ENCODE data around the gene CCDC174. TPM values are rescaled to one million over a fixed set of nuclear protein-coding genes. Genes with fewer than 3 reads are reported as not detected.

Gene CCDC174
- total and polyA plus RNA-seq, 2 of the 4 experiments (the other 2 are of a cell fraction): 5.9 to 9.6 TPM

DNA sequence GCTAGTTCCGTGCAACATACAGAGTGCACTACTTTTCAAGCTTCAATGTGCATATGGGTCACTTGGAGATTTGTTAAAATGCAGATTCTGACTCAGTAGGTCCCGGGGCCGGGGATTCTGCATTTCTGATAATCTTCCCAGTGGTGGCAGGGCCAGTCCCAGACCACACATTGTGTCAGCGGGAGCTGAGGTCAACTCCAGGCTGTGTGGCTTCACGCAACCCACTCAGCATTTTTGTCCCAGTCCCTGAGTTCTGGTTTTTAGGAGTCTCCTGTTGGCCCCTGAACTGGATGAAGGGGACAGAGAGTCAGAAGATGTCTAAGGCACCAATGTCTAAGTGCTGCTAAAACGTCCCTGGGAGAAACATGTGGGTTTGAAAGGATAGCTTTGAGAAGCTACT is 26.1 kb upstream of the CCDC174 start:
- H2BK5ac ChIP-seq (ENCODE audit: low read depth, low read length, poor library complexity, severe bottlenecking): no peak overlapping the region
- no peak for ATAC-seq (ENCODE audit: low read depth)
- TF ChIP-seq, protein P1, sequence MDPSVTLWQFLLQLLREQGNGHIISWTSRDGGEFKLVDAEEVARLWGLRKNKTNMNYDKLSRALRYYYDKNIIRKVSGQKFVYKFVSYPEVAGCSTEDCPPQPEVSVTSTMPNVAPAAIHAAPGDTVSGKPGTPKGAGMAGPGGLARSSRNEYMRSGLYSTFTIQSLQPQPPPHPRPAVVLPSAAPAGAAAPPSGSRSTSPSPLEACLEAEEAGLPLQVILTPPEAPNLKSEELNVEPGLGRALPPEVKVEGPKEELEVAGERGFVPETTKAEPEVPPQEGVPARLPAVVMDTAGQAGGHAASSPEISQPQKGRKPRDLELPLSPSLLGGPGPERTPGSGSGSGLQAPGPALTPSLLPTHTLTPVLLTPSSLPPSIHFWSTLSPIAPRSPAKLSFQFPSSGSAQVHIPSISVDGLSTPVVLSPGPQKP (IDR thresholded peaks at IDR 0.05; ENCODE audit: borderline replicate concordance, low read depth, low read length): no peak
- no peak for TF ChIP-seq CHD1 (IDR thresholded peaks at IDR 0.05; ENCODE audit: low read depth, low read length)
- TF ChIP-seq BHLHE40 (IDR thresholded peaks at IDR 0.05; ENCODE audit: low read depth, low read length): no peak
- no peak for TF ChIP-seq POLR2A (IDR thresholded peaks at IDR 0.05; ENCODE audit: low read depth, low read length)
- TF ChIP-seq CEBPB (IDR thresholded peaks at IDR 0.05; ENCODE audit: low read depth, low read length): no peak
- H3K18ac ChIP-seq (ENCODE audit: low read depth, low read length): no peak overlapping the region
- no peak overlapping the region for H3K14ac ChIP-seq (replicated peaks; ENCODE audit: low read depth, low read length)
- no peak overlapping the region for H3K4me3 ChIP-seq (ENCODE audit: insufficient read depth, low read depth, low read length)
- no peaks in the 10 kb centered on the region for H3K79me1 ChIP-seq (ENCODE audit: low read depth in 1 of 2, low read length in 2 of 2)
- H3K23ac ChIP-seq (ENCODE audit: low read depth, low read length): no peak overlapping the region
- no peaks in the 10 kb centered on the region for H4K20me1 ChIP-seq (ENCODE audit: insufficient read depth, low read length)
- no peak overlapping the region for H4K5ac ChIP-seq (ENCODE audit: low read depth, low read length)
- WGBS, 2 experiments (ENCODE audit: extremely low coverage in 2 of 2, insufficient read length in 1 of 2): 100% methylated on average over 1 of the region's 6 CpGs; no CpG with 5 or more reads in 1 of the 2 experiments
- peaks cover 8% of the 10 kb centered on the region for H3K4me1 ChIP-seq (ENCODE audit: control insufficient read depth, insufficient read depth, low read length)
- intact Hi-C loops (cut with micrococcal nuclease) (no loop called here), in situ Hi-C loops (cut with MboI; ENCODE audit: low sequenced_read_pairs) (no loop called here), dilution Hi-C loops (cut with HindIII; ENCODE audit: low sequenced_read_pairs, unreplicated experiment) (no loop called here)
- ChIA-PET POLR2A (ENCODE audit: unreplicated experiment) (no interaction called here), CTCF (interaction anchor here (1.2 kb wide), 1 partner anchor 296 kb away, joined by 3 read pairs; no protein-coding TSS in a partner anchor)
- BruUV-seq (replicated peaks): no TSS peak
- H2BK15ac ChIP-seq (ENCODE audit: low read depth, low read length): no peak overlapping the region
- H3K9me3 ChIP-seq (ENCODE audit: control insufficient read depth, insufficient read depth, low read length): no peaks in the 10 kb centered on the region; the same call in 1 of the 2 replicates
- no peak overlapping the region for H3K9ac ChIP-seq (ENCODE audit: low read depth, low read length)
- no peak overlapping the region for H2AFZ ChIP-seq (replicated peaks; ENCODE audit: low read length, poor library complexity)
- no peak overlapping the region; the same call in 1 of the 2 replicates for H2AK5ac ChIP-seq (ENCODE audit: low read depth, low read length)
- H3K27me3 ChIP-seq (ENCODE audit: control insufficient read depth, insufficient read depth, low read length): no peaks in the 10 kb centered on the region; the same call in 1 of the 2 replicates
- no peak overlapping the region for H3K4ac ChIP-seq (ENCODE audit: low read depth, low read length)
- no peak overlapping the region for H2BK120ac ChIP-seq (ENCODE audit: low read depth, low read length)
- DNase-seq: no peak
- no peak overlapping the region for H4K8ac ChIP-seq (ENCODE audit: low read depth in 2 of 2, low read length in 2 of 2)
- H2BK20ac ChIP-seq (ENCODE audit: low read depth, low read length): no peak overlapping the region
- H3K9me1 ChIP-seq (ENCODE audit: insufficient read depth, low read length): 0 out of 2 replicates have a peak, but pooled peaks cover 3% of the 10 kb centered on the region
- H3K56ac ChIP-seq (ENCODE audit: extremely low read depth, insufficient read depth, low read length): no peak overlapping the region
- no peak overlapping the region for H2AK9ac ChIP-seq (replicated peaks; ENCODE audit: low read depth, low read length, poor library complexity)
- H3K27ac ChIP-seq (ENCODE audit: insufficient read depth, low read length): no peak overlapping the region
- H3K36me3 ChIP-seq (ENCODE audit: control insufficient read depth, insufficient read depth, low read length): no peaks in the 10 kb centered on the region
- no peak overlapping the region for H4K91ac ChIP-seq (ENCODE audit: insufficient read depth, low read depth, low read length)
- H3K4me2 ChIP-seq (ENCODE audit: low read depth, low read length): no peak overlapping the region

Measured in IMR-90 (cell line).